SK-N-SH treated with all-trans-retinoic acid at 6 μM for 48 hours (cell line): ENCODE results near the gene SRCAP.

Experiments used
- ATAC-seq: fragments of 200-7000 bp; cut with Tn5 transposase; 3 replicates; pipeline ENCODE4 v1.9.1; 2020; ENCODE audit warnings: mild to moderate bottlenecking, moderate library complexity
- ARNTL ChIP-seq: fragments of 450-650 bp; formaldehyde crosslinking; IDR thresholded peaks from 2 replicates; pipeline ENCODE4 v1.5.0; 2020; ENCODE audit warnings: low read depth, mild to moderate bottlenecking, moderate library complexity, borderline replicate concordance
- BACH2 ChIP-seq: fragments of 250-450 bp; sonication (Bioruptor Pico); IDR thresholded peaks from 2 replicates; pipeline ENCODE4 v1.9.0; 2021; ENCODE audit warnings: mild to moderate bottlenecking, borderline replicate concordance
- CSDC2 ChIP-seq: fragments of 250-450 bp; sonication (Bioruptor Pico); IDR thresholded peaks from 2 replicates; pipeline ENCODE4 v1.5.0; 2020; ENCODE audit warnings: mild to moderate bottlenecking, moderate library complexity
- ESRRG ChIP-seq: fragments of 250-450 bp; sonication (Bioruptor Pico); IDR thresholded peaks from 2 replicates; pipeline ENCODE4 v1.6.1; 2021; ENCODE audit warnings: mild to moderate bottlenecking
- GLIS3 ChIP-seq: fragments of 250-450 bp; sonication (Bioruptor Pico); IDR thresholded peaks from 2 replicates; pipeline ENCODE4 v1.5.0; 2020; ENCODE audit warnings: mild to moderate bottlenecking, moderate library complexity
- ISL1 ChIP-seq: fragments of 250-450 bp; sonication (Bioruptor Pico); IDR thresholded peaks from 2 replicates; pipeline ENCODE4 v2.1.2; 2022; ENCODE audit warnings: mild to moderate bottlenecking, moderate library complexity
- PPARA ChIP-seq: fragments of 250-450 bp; sonication (Bioruptor Pico); IDR thresholded peaks from 2 replicates; pipeline ENCODE4 v1.5.0; 2020; ENCODE audit warnings: mild to moderate bottlenecking, borderline replicate concordance
- SNAI2 ChIP-seq: fragments of 250-450 bp; sonication (Bioruptor Pico); IDR thresholded peaks from 2 replicates; pipeline ENCODE4 v1.5.0; 2020; ENCODE audit warnings: mild to moderate bottlenecking, moderate library complexity
- TCF4 ChIP-seq: fragments of 250-450 bp; sonication (Bioruptor Pico); IDR thresholded peaks from 2 replicates; pipeline ENCODE4 v1.8.0; 2021; ENCODE audit warnings: mild to moderate bottlenecking, moderate library complexity, borderline replicate concordance
- TOX ChIP-seq: fragments of 250-450 bp; sonication (Bioruptor Pico); IDR thresholded peaks from 2 replicates; pipeline ENCODE4 v1.8.0; 2021; ENCODE audit warnings: mild to moderate bottlenecking, moderate library complexity, borderline replicate concordance
- ZC3H10 ChIP-seq: fragments of 250-450 bp; sonication (Bioruptor Pico); IDR thresholded peaks from 2 replicates; pipeline ENCODE4 v1.5.1; 2021; ENCODE audit warnings: mild to moderate bottlenecking, moderate library complexity
- ZFP30 ChIP-seq: fragments of 450-650 bp; formaldehyde crosslinking; IDR thresholded peaks from 2 replicates; pipeline ENCODE4 v1.5.0; 2022; ENCODE audit warnings: mild to moderate bottlenecking, moderate library complexity
- ZNF565 ChIP-seq: fragments of 450-650 bp; formaldehyde crosslinking; conservative IDR thresholded peaks from 2 replicates; pipeline ENCODE4 v1.5.0; 2020; ENCODE audit warnings: low read depth, mild to moderate bottlenecking, moderate library complexity
- ZNF70 ChIP-seq: fragments of 450-650 bp; formaldehyde crosslinking; IDR thresholded peaks from 2 replicates; pipeline ENCODE4 v1.5.0; 2020; ENCODE audit warnings: mild to moderate bottlenecking, moderate library complexity
- ZNF8 ChIP-seq: fragments of 450-650 bp; formaldehyde crosslinking; IDR thresholded peaks from 2 replicates; pipeline ENCODE4 v1.5.0; 2020; ENCODE audit warnings: mild to moderate bottlenecking, moderate library complexity
- TF ChIP-seq, protein P1 (sequence below): fragments of 250-450 bp; sonication (Bioruptor Pico); IDR thresholded peaks from 2 replicates; pipeline ENCODE4 v1.8.0; 2020; ENCODE audit warnings: mild to moderate bottlenecking, moderate library complexity, borderline replicate concordance
- TF ChIP-seq, protein P2 (sequence below): fragments of 250-450 bp; sonication (Bioruptor Pico); IDR thresholded peaks from 2 replicates; pipeline ENCODE4 v1.5.0; 2020; ENCODE audit warnings: mild to moderate bottlenecking, moderate library complexity
- TF ChIP-seq, protein P3 (sequence below): fragments of 250-450 bp; sonication (Bioruptor Pico); IDR thresholded peaks from 2 replicates; pipeline ENCODE4 v1.8.0; 2021; ENCODE audit warnings: low read depth, mild to moderate bottlenecking, moderate library complexity, borderline replicate concordance
- TF ChIP-seq, protein P4 (sequence below): fragments of 250-450 bp; sonication (Bioruptor Pico); IDR thresholded peaks from 2 replicates; pipeline ENCODE4 v1.5.1; 2020; ENCODE audit warnings: low read depth, mild to moderate bottlenecking, moderate library complexity
- TF ChIP-seq, protein P5 (sequence below): fragments of 250-450 bp; sonication (Bioruptor Pico); IDR thresholded peaks from 2 replicates; pipeline ENCODE4 v1.5.1; 2021; ENCODE audit warnings: mild to moderate bottlenecking, moderate library complexity

Gene SRCAP

DNA sequence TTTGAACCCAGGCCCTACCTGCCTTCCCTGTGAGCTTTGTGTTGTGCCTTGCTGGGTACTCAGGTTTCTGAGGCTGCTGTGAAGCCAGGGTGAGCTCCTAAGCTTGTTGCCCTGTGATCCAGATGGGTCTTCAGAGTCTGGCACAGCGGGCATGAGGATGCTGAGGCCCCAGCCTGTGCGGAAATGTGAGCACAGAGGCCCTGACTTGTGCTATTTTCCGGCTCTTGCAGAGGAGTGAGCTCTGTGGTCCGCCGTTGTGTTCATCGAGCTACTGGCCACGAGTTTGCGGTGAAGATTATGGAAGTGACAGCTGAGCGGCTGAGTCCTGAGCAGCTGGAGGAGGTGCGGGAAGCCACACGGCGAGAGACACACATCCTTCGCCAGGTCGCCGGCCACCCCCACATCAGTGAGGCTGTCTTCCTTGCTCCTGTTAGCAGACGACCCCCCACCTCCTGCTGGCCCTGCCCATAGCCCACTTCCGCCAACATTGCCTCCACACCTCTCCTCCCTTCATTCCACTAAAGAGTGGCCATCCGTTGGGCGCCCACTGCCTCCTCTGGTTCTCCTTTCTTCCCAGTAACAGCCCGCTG, 52.0 kb downstream of the SRCAP start:
- no peak for TF ChIP-seq ESRRG (CRISPR knock-in tag)
- no peak for TF ChIP-seq PPARA
- no peak for TF ChIP-seq ZNF565 (CRISPR knock-in tag)
- TF ChIP-seq, protein P1, sequence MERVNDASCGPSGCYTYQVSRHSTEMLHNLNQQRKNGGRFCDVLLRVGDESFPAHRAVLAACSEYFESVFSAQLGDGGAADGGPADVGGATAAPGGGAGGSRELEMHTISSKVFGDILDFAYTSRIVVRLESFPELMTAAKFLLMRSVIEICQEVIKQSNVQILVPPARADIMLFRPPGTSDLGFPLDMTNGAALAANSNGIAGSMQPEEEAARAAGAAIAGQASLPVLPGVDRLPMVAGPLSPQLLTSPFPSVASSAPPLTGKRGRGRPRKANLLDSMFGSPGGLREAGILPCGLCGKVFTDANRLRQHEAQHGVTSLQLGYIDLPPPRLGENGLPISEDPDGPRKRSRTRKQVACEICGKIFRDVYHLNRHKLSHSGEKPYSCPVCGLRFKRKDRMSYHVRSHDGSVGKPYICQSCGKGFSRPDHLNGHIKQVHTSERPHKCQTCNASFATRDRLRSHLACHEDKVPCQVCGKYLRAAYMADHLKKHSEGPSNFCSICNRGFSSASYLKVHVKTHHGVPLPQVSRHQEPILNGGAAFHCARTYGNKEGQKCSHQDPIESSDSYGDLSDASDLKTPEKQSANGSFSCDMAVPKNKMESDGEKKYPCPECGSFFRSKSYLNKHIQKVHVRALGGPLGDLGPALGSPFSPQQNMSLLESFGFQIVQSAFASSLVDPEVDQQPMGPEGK (CRISPR knock-in tag), result no peak
- no peak for TF ChIP-seq ZFP30
- no peak for TF ChIP-seq TOX (CRISPR knock-in tag)
- no peak for TF ChIP-seq GLIS3 (CRISPR knock-in tag)
- TF ChIP-seq, protein P2, sequence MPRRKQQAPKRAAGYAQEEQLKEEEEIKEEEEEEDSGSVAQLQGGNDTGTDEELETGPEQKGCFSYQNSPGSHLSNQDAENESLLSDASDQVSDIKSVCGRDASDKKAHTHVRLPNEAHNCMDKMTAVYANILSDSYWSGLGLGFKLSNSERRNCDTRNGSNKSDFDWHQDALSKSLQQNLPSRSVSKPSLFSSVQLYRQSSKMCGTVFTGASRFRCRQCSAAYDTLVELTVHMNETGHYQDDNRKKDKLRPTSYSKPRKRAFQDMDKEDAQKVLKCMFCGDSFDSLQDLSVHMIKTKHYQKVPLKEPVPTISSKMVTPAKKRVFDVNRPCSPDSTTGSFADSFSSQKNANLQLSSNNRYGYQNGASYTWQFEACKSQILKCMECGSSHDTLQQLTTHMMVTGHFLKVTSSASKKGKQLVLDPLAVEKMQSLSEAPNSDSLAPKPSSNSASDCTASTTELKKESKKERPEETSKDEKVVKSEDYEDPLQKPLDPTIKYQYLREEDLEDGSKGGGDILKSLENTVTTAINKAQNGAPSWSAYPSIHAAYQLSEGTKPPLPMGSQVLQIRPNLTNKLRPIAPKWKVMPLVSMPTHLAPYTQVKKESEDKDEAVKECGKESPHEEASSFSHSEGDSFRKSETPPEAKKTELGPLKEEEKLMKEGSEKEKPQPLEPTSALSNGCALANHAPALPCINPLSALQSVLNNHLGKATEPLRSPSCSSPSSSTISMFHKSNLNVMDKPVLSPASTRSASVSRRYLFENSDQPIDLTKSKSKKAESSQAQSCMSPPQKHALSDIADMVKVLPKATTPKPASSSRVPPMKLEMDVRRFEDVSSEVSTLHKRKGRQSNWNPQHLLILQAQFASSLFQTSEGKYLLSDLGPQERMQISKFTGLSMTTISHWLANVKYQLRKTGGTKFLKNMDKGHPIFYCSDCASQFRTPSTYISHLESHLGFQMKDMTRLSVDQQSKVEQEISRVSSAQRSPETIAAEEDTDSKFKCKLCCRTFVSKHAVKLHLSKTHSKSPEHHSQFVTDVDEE (CRISPR knock-in tag), result no peak
- TF ChIP-seq ARNTL (CRISPR knock-in tag), result no peak
- TF ChIP-seq SNAI2 (CRISPR knock-in tag), result no peak
- TF ChIP-seq TCF4, result no peak
- no peak for TF ChIP-seq ISL1 (CRISPR knock-in tag)
- TF ChIP-seq, protein P3, sequence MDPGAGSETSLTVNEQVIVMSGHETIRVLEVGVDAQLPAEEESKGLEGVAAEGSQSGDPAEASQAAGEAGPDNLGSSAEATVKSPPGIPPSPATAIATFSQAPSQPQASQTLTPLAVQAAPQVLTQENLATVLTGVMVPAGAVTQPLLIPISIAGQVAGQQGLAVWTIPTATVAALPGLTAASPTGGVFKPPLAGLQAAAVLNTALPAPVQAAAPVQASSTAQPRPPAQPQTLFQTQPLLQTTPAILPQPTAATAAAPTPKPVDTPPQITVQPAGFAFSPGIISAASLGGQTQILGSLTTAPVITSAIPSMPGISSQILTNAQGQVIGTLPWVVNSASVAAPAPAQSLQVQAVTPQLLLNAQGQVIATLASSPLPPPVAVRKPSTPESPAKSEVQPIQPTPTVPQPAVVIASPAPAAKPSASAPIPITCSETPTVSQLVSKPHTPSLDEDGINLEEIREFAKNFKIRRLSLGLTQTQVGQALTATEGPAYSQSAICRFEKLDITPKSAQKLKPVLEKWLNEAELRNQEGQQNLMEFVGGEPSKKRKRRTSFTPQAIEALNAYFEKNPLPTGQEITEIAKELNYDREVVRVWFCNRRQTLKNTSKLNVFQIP (CRISPR knock-in tag), result no peak
- no peak for ATAC-seq

DNA sequence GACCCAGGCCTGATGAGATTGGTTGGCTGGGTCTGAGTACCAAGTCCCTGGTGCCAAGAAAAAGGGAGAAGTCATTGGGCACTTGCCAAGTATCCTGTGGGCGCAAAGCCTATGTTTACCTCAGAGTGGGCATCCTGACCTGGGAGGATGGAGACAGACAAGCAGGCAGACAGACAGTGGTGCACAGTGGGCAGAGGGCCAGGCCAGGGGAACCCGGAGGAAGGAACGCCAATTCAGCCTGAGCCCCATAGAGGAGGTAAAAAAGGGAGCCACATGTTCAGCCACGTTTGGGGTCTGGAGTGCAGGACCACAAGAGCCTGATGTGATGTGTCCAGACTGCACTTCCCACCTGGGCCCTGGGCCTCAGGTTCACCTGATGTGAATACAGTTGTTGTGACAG, 54.6 kb downstream of the SRCAP start:
- TF ChIP-seq ZNF8 (no peak), TOX (CRISPR knock-in tag) (no peak), BACH2 (no peak), CSDC2 (CRISPR knock-in tag) (no peak), ESRRG (CRISPR knock-in tag) (no peak), ZNF70 (CRISPR knock-in tag) (no peak), ZNF565 (CRISPR knock-in tag) (no peak), SNAI2 (CRISPR knock-in tag) (no peak), TCF4 (no peak), PPARA (no peak), GLIS3 (CRISPR knock-in tag) (no peak), ZC3H10 (CRISPR knock-in tag) (no peak), ISL1 (CRISPR knock-in tag) (no peak)
- TF ChIP-seq, protein P1 (CRISPR knock-in tag), result no peak
- TF ChIP-seq, protein P4, sequence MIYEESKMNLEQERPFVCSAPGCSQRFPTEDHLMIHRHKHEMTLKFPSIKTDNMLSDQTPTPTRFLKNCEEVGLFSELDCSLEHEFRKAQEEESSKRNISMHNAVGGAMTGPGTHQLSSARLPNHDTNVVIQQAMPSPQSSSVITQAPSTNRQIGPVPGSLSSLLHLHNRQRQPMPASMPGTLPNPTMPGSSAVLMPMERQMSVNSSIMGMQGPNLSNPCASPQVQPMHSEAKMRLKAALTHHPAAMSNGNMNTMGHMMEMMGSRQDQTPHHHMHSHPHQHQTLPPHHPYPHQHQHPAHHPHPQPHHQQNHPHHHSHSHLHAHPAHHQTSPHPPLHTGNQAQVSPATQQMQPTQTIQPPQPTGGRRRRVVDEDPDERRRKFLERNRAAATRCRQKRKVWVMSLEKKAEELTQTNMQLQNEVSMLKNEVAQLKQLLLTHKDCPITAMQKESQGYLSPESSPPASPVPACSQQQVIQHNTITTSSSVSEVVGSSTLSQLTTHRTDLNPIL, result no peak
- TF ChIP-seq, protein P5, sequence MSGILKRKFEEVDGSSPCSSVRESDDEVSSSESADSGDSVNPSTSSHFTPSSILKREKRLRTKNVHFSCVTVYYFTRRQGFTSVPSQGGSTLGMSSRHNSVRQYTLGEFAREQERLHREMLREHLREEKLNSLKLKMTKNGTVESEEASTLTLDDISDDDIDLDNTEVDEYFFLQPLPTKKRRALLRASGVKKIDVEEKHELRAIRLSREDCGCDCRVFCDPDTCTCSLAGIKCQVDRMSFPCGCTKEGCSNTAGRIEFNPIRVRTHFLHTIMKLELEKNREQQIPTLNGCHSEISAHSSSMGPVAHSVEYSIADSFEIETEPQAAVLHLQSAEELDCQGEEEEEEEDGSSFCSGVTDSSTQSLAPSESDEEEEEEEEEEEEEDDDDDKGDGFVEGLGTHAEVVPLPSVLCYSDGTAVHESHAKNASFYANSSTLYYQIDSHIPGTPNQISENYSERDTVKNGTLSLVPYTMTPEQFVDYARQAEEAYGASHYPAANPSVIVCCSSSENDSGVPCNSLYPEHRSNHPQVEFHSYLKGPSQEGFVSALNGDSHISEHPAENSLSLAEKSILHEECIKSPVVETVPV (CRISPR knock-in tag), result no peak
- ATAC-seq, result no peak
